HS-5 (cell line): Measurements from ENCODE around the gene CCDC183.
"Not testable (repeated sequence)": the region's sequence is repeated elsewhere in the genome, so short reads cannot be mapped to it uniquely, and the experiment has no call there.

Experiments
- DNase-seq: peaks from one replicate; pipeline ENCODE4 v3.0.0-alpha.2; 2012; ENCODE audit warnings: low read depth

CCDC183 gene

DNA sequence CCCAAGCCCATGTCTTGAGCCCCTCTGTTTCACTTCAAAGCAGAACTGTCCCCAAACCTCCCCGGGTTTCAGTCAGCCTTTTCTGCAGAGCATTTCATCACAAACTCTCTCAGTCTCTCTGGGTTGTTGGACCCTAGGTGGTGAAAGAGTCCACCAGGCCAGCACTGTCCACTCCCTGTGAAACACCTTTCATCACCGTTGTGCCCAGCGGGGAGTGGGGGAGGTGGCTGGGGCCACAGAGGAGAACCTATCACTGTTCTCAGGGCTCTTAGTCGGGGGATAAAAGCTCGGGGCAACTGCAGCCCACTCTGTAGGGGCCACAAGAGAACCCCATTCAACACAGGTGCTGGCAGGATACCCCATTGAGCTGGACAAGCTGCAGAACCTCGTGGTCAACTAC lies 6.2 kb downstream of the CCDC183 start:
- DNase-seq = no peak

DNA sequence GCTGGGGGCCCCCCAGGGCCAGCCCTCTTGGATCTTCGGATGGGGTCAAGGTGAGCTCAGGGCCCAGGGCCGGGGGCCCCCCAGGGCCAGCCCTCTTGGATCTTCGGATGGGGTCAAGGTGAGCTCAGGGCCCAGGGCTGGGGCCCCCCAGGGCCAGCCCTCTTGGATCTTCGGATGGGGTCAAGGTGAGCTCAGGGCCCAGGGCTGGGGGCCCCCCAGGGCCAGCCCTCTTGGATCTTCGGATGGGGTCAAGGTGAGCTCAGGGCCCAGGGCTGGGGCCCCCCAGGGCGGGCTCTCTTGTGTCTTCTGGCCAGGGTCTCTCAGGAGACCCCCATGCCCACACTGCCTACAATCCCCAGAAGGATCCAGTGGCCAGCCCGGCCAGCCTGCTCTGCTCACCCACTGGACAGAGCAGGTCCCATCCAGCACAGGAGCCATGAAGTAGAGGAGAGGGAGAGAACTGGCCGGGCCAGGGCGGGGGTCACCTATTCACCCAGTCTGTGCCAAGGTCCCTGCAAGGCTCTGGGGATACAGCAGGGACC lies 6.9 kb downstream of the CCDC183 start:
- DNase-seq = not testable (repeated sequence)

DNA sequence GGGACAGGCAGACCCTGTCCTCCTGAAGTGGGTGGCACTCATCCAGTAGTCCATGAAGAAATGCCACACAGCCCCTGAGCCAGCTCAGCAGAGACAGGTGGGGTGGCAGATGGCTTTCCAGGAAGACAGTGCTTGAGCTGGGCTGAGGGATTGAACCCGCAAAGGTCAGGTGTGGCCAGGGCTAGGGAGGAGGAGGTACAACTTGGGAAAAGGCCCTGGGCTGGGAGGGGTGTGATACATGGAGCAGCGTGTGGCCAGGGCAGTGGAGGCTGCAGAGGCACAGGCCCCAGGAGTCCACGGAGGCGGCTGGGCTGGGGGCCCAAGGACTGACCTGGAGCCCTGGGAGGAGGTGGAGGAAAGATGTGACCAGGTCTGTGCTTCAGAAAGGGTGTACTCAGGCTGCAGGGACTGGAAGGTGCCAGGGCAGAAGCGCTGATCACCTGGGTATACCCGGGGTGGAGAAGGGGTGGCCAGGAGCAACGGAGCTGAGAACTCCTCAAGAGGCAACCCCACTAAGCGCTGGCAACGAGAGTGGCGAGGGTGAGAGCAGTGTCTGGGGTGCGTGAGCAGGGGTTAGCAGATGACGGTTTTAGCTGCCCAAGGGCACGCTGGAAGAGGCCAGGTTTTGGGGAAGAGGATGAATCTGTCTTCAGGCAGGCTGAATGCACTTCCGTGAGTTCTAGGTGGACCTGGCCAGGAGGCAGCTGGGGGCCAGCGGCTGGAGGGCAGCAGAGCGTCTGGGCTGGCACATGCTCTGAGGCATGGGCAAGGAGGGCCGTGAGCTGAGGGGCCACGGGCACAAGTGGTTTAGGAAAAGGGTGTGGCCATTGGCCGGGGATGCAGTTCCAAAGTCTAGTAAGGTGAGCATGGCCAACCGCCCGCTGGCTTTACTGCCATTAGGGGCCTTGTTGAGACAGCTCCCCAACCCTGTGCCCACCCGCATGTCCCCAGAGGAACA lies 7.7 kb downstream of the CCDC183 start:
- DNase-seq = no peak

DNA sequence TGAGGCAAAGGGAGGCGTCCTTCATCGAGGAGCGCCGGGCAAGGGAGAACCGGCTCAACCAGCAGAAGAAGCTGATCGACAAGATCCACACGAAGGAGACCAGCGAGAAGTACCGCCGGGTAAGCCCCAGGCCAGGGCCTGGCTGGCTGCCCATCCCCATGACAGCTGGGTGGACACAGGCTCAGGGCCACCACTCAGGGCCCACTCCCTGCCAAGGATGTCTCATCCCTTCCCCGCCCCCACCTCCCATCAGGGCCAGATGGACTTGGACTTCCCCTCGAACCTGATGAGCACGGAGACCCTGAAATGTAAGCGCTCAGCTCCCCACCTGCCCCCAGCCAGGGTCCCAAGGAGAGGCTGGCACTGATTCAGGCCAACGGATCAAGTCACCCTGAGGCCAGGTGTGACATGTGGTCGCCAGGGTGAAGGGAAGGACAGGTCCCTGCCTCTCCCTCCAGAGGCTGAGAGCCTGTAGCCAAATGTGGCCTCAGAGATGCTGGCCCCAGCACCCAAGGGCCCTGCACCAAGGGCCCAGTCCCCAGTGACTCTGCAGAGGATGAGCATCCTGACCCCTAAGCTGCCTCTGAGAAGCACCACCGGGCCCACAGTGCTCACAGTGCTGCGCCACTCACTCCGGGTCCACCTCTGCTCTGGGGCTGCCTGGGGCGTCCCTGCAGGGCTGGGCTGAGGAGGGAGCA lies 8.5 kb downstream of the CCDC183 start:
- no peak for DNase-seq

DNA sequence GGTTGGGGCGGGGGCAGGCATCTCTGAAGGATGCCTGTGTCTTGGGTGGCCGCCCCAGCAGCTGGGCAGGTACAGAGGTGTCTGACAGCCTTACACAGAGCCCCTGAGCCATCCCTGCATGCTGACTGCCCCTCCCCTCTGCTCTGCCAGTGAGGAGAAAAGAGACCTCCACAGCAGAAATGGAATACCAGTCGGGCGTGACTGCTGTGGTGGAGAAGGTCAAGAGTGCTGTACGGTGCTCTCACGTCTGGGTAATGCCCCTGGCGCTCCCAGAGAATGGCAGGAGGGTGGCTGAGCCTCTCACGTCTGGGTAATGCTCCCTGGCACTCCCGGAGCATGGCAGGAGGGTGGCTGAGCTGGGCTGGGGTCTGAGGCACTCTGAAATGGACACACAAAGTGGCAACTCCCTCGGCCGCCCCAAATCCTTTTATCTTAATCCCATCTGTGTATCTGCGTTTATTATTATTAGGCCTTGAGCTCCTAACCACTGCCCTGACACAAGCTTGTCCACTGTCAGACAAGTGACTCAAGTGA lies 9.1 kb downstream of the CCDC183 start:
- DNase-seq = no peak

DNA sequence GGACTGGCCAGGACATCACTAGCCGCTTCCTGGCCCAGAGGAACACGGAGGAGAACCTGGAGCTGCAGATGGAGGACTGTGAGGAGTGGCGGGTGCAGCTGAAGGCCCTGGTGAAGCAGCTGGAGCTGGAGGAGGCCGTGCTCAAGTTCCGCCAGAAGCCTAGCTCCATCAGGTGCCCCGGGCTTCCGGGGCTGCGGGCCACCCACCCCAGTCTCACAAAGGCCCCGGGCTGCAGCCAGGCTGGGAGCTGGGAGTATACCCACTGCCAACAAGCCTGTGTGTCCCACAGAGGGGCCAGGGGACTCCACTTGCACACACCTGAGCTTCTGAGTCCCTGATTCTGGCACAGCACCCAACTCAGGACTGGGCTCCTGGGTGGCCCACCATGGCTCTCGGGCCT lies 9.9 kb downstream of the CCDC183 start:
- DNase-seq = no peak

DNA sequence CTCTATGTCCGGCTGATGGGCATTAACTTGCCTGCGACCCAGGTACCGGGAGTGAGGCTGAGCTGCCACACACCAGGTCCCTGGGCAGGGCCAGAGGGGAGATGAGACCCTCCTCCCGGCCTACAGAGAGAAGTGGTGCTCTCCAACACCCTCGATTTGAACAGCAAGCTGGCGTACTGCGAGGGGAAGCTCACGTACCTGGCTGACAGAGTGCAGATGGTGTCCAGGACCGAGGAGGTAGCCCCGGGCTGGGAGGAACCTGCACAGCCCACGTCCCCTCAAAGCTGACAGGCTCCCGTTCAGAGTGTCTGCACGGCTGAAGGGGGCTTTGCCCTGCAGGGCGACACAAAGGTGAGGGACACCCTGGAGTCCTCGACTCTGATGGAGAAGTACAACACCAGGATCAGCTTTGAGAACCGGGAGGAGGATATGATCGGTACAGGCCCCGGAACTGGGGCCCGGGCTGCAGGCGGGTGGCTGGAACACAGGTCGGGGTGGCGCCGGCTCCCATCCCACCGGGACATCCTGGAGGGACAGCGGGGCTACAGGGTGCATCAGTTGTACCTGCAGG lies 10.6 kb downstream of the CCDC183 start:
- no peak for DNase-seq

DNA sequence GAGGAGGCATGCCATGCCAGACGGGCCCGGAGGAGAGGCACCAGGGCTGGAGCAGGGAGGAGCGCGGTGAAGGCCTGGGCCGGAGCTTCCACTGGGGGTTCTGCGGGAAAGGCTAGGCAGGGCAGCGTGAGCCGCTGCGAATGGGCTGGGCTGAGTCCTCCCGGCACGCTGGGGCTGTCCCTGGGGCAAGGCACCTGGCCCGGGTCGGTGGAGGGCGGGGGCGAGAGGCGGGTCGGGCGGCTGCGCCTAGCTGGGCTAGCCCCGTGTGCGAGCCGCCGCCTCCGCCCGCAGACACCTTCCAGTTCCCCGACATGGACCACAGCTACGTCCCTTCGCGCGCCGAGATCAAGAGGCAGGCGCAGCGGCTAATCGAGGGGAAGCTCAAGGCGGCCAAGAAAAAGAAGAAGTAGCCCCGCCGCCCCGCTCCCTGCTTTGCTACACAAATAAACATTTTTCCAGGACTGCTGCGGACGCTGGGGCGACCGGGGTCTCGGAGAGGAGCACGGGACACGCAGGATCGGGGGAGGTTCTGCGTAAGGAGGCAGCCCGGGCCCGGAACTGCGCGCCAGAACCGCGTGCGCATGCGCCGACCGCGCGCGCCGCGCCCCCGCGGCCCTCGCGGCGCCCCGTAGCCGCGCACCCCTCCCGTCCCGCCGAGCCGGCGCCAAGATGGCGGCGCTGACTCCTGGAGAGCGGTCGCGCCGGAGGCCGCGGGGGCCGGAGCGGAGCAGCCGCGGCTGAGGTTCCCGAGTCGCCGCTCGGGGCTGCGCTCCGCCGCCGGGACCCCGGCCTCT lies 11.3 kb downstream of the CCDC183 start, which contains the start of gene RABL6:
Gene RABL6, plus strand, starts transcription at position 668 of the 794 bp plus-strand sequence. CDS start 249 bp downstream, outside the sequence.
- no peak for DNase-seq

DNA sequence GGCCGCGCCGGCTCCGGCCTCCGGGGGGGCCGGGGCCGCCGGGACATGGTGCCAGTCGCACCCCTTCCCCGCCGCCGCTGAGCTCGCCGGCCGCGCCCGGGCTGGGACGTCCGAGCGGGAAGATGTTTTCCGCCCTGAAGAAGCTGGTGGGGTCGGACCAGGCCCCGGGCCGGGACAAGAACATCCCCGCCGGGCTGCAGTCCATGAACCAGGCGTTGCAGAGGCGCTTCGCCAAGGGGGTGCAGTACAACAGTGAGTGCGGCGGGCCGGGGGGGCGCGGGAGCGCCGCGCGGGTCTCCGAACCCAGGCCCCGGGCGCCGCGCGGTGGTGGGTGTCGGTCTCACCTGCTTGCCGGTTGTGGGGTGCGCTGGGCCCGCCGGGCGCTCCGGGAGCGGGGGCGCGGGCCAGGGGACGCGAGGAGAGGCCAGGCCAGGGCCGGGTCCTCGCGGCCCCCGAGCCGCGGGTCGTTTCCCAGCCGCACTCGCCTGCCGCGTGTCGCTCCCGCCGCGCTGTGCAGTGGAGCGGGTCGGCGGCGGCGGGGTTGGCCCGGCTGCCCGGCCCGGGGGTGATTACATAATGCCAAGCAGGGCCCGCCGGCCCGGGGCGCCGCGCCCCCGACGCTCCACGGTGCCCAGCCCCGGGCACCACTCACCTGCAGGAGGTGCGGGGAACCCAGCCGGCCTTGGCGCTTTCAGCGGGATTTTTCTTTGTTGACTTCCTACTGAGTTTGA lies 12.1 kb downstream of the CCDC183 start:
- DNase-seq = no peak

DNA sequence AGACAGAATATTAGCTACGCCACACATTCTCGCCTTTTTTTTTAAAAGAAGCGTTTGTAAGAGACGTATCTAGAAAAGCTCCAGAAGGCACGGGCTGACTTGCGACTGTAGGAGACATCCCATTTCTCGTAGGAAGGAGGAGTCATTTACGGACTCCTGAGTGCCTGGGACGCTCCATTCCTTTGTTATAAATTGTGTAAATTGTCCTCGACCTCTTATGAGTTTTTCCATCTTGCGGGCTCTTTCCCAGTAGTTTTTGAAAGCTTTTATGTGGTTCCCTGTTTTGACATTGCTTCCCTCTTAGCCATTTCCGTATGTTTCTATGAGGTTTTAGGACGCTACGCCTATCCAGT lies 12.6 kb downstream of the CCDC183 start:
- DNase-seq = no peak

DNA sequence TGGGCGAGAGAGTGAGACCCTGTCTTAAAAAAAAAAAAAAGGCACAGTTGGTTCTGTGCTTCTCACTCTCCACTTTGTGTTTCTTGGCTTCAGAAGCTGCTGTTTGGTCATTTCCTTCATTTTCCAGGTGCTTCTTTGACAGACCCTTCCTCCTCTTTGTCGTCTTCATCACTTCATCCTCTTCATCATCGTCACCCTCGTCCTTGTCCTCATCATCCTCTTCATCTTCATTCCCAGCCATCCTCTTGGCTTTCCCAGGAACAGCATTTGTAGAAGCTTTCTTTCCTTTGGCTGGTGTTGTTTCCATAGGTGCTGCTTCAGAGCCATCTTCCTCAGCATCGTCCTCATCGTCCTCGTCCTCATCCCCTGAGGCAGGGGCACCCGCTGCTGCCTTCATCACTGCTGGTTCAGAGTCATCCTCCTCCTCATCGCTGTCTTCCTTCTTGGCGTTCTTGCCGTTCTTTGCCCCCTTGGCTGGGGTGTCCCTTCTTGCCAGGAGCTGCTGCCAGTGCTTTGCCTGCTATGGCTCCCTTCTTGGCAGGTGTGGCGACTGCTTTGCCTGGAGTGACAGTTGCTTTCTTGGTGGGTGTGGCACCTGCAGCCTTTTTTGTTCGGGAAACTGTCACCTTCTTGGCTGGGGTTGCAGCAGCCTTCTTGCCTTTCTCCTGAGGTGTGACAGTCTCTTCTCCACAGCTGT lies 18.7 kb downstream of the CCDC183 start:
- DNase-seq = no peak

DNA sequence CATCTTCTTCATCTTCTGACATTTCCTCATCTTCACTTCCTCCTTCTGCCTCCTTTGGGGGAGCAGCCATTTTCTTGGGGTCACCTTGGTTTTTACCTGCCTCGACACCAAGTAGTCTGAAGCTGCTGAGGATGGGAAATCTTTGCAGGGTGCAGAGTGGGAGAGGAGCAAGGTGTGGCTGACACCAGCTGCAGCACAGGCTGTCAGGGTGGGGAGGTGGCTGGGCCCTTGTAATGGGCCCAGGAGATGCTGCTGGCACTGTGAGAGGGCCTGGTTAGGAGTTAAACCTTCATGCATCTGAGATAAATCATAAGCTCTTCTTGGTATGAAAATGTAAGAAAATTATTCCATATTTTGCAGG lies 19.3 kb downstream of the CCDC183 start:
- DNase-seq = no peak

DNA sequence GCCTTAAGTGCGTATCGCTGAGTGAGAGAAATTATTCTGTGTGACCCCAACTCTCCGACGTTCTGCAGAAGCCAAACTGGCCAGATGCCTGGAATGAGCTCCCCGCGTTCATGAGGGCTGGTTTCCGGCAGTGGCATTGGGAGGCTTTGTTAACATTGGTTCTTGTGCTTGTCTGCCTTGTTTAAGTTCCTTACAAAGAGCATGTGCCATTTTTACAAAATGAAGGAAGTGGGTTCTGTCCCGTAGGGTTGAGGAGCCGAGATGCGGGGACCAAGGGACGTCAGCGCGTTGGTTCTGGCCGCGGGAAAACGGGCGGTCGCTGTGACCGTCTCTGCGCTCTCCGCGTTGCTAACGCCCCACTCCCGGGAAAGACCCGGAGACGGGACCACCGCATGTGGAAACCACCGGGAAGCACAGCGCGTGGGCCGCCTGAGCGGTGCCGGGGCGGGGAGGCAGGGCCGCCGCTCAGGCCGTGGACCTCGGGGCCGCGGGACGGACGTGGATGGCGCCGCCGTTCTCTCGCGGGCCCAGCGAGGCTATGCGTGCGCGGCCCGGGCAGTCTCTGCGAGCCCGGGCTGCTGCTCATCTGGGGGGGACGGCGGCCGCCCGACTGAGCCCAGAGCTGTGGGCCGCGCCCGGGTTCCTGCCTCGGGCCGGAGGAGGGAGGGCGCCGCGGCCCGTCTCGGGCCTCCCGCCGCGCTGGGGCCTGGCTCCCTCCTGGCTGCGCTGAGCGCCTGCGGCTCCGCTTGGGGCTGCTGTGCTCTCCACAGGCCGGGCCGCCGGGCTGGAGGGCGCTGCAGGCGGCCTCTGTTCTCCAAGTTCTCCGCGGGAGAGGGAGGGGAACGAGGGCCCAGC lies 25.1 kb downstream of the CCDC183 start:
- DNase-seq = no peak

DNA sequence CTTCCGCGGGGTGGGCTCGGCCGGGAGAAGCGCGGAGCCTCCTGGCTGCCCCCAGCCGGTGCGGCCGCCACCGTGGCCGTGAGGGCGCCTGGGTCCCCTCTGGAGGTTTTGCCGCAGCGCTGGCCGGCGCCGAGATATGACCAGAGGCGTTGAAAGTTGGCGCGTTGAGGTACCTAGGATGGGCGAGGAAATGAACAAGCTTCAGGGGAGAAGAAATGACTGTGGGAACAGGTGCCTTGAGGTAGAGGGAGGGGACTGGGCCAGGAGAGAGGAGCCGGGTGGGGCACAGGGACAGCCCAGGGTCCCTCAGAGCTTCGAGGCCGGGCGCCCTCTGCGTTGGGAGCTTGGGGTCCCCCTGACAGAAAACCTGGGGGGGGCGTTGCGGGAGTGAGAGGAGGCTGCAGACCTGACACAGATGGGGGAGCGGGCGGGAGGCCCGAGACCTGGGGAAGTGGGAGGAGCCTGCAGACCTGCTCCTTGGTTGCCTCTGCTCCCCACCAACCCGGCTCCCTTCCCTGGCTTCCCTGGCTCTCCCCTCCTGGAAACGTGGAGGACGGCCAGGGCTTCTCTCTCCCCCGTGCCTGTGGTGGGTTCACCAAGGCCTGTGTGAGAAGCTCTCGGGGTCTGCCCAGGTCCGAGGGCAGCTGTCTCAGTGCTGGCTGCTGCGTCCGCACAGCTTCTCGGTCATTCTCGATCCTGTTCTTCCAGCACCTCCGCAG lies 25.8 kb downstream of the CCDC183 start:
- DNase-seq = no peak

DNA sequence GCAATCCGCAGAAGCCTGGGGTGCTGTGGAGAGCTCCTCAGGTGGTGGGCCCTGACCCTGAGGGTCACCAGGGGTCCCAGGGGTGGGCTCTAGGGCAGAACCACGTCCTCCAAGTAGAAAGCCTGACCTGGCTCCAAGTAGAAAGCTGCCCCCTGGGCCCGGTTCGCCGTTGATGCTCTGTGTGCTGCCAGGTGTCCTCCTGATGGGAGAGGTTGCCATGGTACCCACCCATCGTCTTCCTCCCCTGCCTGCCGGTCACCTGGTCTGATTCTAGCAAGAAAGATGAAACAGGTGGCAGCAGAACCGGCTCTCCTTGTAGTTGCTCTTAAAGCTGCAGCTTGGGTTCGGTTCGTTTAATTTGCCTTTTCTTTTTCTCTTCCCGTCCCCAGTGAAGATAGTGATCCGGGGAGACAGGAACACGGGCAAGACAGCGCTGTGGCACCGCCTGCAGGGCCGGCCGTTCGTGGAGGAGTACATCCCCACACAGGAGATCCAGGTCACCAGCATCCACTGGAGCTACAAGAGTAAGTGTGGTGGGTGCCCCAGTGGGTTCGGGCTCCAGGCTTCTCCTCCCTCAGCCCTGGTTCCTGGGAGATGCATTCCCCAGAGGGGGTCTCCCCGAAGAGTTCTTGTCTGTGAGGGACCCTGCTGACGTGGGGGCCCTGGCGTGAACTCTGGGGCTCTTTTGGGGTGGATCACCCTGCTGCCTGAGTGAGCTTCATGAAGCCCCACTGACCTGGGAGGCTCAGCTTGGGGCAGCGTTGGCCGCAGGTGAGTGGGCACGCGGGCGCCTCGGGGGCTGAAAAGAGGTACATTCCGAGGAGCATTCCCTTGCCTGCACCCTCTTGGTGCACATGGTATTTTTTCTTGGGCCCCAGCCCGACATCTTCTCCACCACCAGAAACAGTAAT lies 27.3 kb downstream of the CCDC183 start:
- DNase-seq = no peak

DNA sequence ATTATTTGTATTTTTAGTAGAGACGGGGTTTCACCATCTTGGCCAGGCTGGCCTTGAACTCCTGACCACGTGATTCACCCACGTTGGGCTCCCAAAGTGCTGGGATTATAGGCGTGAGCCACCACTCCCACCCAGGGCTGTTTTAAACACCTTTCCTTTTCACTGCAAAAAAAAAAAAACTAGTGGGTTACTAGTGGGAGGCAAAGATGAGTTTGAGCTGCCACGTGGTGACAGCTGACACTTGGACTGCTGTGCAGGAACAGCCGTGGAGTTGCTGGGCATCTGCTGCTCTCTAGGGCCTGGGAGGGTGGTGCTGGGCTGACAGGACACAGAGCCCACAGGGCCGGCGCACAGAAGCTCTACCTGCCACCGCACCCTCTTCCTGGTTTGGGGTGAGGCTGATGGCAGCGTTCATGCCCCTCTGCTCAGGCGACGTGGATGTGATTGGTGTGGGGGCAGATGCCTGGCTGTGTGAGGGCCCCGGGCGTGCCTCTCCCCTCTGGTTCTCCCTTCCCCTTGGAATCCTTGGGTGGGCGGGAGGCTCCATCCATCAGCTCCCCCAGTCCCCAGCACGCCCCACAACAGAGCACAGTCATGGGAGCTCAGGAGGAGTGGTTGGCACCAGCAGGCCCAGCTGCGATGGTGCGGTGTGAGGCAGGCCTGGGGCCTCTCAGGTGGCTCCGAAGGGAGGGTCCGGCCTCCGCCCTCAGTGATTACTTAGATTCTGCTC lies 28.5 kb downstream of the CCDC183 start:
- DNase-seq = no peak
